ENCODE data around the gene ACSS3. TPM values are rescaled to one million over a fixed set of nuclear protein-coding genes. Genes with fewer than 3 reads are reported as not detected.

The ACSS3 gene
- total and polyA plus RNA-seq, 10 of the 15 experiments (the other 5 are each of a cell fraction or from before 2014, with no cell fraction given) = 0.06 to 0.31 TPM; not detected in 8

- no peaks in the 10 kb centered on the region for H4K20me1 ChIP-seq (ENCODE audit: control insufficient read depth, insufficient read depth)
- POLR2A ChIA-PET = no interaction called here
- H3K4me3 ChIP-seq = no peak overlapping the region
- SMC1A ChIA-PET (ENCODE audit: uncharacterized antibody, unreplicated experiment) = no interaction called here
- CTCF ChIA-PET = no interaction called here
- H3K9me3 ChIP-seq (replicated peaks; ENCODE audit: control insufficient read depth, insufficient read depth, low read length) = no peaks in the 10 kb centered on the region
- no peak overlapping the region for H3K27ac ChIP-seq (ENCODE audit: control insufficient read depth, insufficient read depth)
- RAD21 ChIA-PET (ENCODE audit: unreplicated experiment) = no interaction called here
- 57% methylated on average over 3 of the region's 3 CpGs for WGBS (ENCODE audit: insufficient coverage, insufficient replicate concordance, low lambda C conversion rate, missing lambda C conversion rate)
- in situ Hi-C loops (cut with MboI) = no loop called here
- DNase-seq (ENCODE audit: low read depth, low spot score) (no peak), FAIRE-seq (no peak), ATAC-seq (no peak)
- no peak overlapping the region for H3K9ac ChIP-seq (ENCODE audit: control insufficient read depth, insufficient read depth, low read length)
- no TSS peak for BruUV-seq (replicated peaks)
- H3K27me3 ChIP-seq (replicated peaks in 1 of 2; ENCODE audit: control insufficient read depth in 2 of 2, insufficient read depth in 2 of 2, low read length in 1 of 2) = peaks cover 2 to 4% of the 10 kb centered on the region in 2 experiments; a peak in 3 of 4 replicates
- H3K4me2 ChIP-seq (ENCODE audit: control insufficient read depth, insufficient read depth) = no peak overlapping the region
- H3K79me2 ChIP-seq (ENCODE audit: control insufficient read depth, insufficient read depth, low read length) = no peaks in the 10 kb centered on the region
- intact Hi-C loops (cut with micrococcal nuclease; ENCODE audit: unreplicated experiment) = no loop called here
- H3K4me1 ChIP-seq (ENCODE audit: control insufficient read depth, insufficient read depth, low read length) = no peaks in the 10 kb centered on the region
- no peaks in the 10 kb centered on the region for H3K36me3 ChIP-seq (ENCODE audit: control insufficient read depth in 2 of 2, insufficient read depth in 2 of 2, low read length in 1 of 2)
- H2AFZ ChIP-seq (ENCODE audit: control insufficient read depth, low read depth, low read length) = no peak overlapping the region
- no peak for TF ChIP-seq CTCF (IDR thresholded peaks at IDR 0.05 in 2 of 3, conservative IDR thresholded peaks at IDR 0.05 in 1 of 3; ENCODE audit: control insufficient read depth in 2 of 3, extremely low read depth in 1 of 3, insufficient read depth in 1 of 3, low read depth in 3 of 3, low read length in 3 of 3)
- TF ChIP-seq, protein P1, sequence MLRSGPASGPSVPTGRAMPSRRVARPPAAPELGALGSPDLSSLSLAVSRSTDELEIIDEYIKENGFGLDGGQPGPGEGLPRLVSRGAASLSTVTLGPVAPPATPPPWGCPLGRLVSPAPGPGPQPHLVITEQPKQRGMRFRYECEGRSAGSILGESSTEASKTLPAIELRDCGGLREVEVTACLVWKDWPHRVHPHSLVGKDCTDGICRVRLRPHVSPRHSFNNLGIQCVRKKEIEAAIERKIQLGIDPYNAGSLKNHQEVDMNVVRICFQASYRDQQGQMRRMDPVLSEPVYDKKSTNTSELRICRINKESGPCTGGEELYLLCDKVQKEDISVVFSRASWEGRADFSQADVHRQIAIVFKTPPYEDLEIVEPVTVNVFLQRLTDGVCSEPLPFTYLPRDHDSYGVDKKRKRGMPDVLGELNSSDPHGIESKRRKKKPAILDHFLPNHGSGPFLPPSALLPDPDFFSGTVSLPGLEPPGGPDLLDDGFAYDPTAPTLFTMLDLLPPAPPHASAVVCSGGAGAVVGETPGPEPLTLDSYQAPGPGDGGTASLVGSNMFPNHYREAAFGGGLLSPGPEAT (IDR thresholded peaks at IDR 0.05; ENCODE audit: low read depth) = no peak
- TF ChIP-seq STAT1 (conservative IDR thresholded peaks at IDR 0.05) = no peak
- TF ChIP-seq E4F1 (IDR thresholded peaks at IDR 0.05; ENCODE audit: borderline replicate concordance, partially characterized antibody) = no peak
- no peak for TF ChIP-seq IRF3 (IDR thresholded peaks at IDR 0.05)
- TF ChIP-seq PAX5 (IDR thresholded peaks at IDR 0.05; ENCODE audit: borderline replicate concordance, low read depth, low read length) = no peak
- no peak for TF ChIP-seq DPF2 (IDR thresholded peaks at IDR 0.05)
- no peak for TF ChIP-seq SP1 (IDR thresholded peaks at IDR 0.05; ENCODE audit: low read depth, low read length)
- no peak for TF ChIP-seq ZNF687 (IDR thresholded peaks at IDR 0.05)
Measured at GRCh38 chr12:81075539-81075938, 2.3 kb upstream of the ACSS3 start.
